Coronary artery (tissue), 2 donors: ENCODE data around the gene SPINT3.

Experiments
- DNase-seq: peaks from one replicate; pipeline ENCODE4 v3.0.0-alpha.2; 2017; ENCODE audit warnings: low spot score
- H3K27ac ChIP-seq, 2 donors: fragments of 200-600 bp; sonication (generic); one replicate each; pipeline ENCODE4 v1.5.1; 2016 to 2019
- H3K4me3 ChIP-seq: fragments of 200-600 bp; sonication (generic); 2 replicates; pipeline ENCODE4 v1.5.1; 2016; ENCODE audit warnings: mild to moderate bottlenecking, moderate library complexity
- TF ChIP-seq, protein P1 (sequence below): fragments of 200-600 bp; sonication (generic); IDR thresholded peaks from one replicate; pipeline ENCODE4 v1.5.1; 2019; ENCODE audit warnings: antibody characterized with exemption

SPINT3 gene

DNA sequence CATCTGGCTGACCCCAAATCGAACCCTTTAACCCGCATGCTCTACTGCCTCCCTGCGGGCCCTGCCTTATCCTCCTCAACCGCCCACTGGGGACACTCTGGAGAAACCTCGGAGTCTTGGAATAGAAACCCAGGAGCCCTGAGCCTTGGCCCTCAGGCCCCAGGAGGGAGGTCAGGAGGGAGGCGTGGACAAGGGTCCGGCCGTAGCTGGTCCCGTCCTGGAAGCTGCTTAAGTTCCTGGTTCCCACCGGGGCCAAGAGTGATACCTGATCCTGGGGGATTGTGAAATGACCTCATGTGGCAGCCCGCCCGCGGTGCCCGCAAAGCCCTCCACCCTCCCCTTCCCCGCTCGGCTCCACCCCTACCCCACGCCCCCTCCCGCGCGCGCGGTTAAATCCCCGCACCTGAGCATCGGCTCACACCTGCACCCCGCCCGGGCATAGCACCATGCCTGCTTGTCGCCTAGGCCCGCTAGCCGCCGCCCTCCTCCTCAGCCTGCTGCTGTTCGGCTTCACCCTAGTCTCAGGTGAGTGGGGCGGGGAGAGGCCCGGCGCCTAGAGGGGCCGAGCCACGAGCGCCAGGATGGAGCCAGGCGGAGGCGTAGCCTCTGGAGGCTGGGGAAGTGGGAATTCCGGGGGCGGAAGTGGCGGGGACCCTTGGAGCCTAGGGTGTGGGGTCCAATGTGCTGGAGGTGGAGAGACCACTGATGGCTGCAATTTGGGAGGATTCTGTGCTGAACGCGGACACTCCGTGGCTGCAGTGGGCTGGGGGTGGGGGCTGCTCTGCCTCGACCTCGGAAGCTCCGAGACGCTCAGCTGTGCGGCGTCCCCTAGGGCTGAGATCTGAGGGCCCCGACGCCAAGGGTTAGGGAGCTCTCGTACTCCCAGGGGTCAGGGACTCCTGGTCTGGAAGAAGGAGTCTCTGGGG is 45.8 kb downstream of the SPINT3 start, which contains the start of gene WFDC2:
WFDC2 (plus strand) TSS at position 418 of the 926 bp plus-strand sequence; CDS start at position 447, 29 bp downstream.
- DNase-seq = no peak
- TF ChIP-seq, protein P1, sequence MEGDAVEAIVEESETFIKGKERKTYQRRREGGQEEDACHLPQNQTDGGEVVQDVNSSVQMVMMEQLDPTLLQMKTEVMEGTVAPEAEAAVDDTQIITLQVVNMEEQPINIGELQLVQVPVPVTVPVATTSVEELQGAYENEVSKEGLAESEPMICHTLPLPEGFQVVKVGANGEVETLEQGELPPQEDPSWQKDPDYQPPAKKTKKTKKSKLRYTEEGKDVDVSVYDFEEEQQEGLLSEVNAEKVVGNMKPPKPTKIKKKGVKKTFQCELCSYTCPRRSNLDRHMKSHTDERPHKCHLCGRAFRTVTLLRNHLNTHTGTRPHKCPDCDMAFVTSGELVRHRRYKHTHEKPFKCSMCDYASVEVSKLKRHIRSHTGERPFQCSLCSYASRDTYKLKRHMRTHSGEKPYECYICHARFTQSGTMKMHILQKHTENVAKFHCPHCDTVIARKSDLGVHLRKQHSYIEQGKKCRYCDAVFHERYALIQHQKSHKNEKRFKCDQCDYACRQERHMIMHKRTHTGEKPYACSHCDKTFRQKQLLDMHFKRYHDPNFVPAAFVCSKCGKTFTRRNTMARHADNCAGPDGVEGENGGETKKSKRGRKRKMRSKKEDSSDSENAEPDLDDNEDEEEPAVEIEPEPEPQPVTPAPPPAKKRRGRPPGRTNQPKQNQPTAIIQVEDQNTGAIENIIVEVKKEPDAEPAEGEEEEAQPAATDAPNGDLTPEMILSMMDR = no peak
- H3K27ac ChIP-seq = no peak within 1 kb of the TSS
- H3K4me3 ChIP-seq = peak within 1 kb of the TSS; percentile 71

DNA sequence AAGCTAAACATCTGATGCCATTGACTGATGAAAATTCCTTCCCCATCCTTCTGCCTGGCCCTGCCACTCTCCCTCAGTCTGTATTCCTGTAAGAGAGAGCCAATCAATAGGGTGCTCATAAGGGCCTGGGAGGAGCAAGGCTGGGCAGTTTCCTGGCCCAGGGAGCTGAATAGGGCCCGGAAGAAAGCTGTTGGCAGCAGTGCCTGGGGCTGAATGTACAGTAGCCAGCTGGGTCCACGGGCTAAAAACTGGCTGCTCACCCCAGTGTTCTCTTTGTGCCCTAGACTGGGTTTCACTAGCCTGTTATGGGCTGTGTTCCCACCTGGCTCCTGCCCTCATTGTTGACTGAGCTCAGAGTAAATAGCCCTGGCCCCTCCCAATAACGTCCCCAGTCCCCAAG is 47.6 kb downstream of the SPINT3 start:
- H3K27ac ChIP-seq = no peak overlapping the region
- TF ChIP-seq, protein P1 = no peak
- H3K4me3 ChIP-seq = no peak overlapping the region
- DNase-seq = no peak

- Histone ChIP-seq H3K27ac (no peak overlapping the region), H3K4me3 (no peak overlapping the region)
- TF ChIP-seq, protein P1 = no peak
- no peak for DNase-seq
These were observed 48.2 kb downstream of the SPINT3 start for GRCh38 chr20:45467172-45467571.

- Histone ChIP-seq H3K27ac (no peak overlapping the region), H3K4me3 (no peak overlapping the region)
- no peak for DNase-seq
- TF ChIP-seq, protein P1 = no peak
These were observed 49.7 kb downstream of the SPINT3 start for GRCh38 chr20:45465491-45466266.

DNA sequence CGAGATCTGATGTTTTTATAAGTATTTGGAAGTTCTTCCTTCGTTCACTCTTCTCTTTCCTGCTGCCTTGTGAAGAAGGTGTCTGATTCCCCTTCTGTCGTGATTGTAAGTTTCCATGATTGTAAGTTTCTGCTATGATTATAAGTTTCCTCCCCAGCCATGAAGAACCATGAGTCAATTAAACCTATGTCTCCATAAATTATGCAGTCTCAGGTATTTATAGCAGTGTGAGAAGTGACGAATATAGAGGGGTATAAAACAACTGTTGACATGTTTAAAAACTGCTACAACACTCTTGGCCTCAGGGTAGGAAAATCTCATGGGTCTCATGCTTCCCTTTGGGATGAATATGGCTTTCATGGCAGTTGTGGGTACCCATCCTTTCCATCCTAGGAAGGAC is 51.7 kb downstream of the SPINT3 start:
- DNase-seq = no peak
- TF ChIP-seq, protein P1 = no peak
- Histone ChIP-seq H3K4me3 (no peak overlapping the region), H3K27ac (no peak overlapping the region)

GRCh38 chr20:45462711-45463509 is 52.5 kb downstream of the SPINT3 start:
- H3K27ac ChIP-seq = no peak overlapping the region
- no peak for DNase-seq
- TF ChIP-seq, protein P1 = no peak
- H3K4me3 ChIP-seq = no peak overlapping the region
